Vagina (tissue), 2 donors: ENCODE results near the gene CDKN2A. TPM values are rescaled to one million over a fixed set of nuclear protein-coding genes. Genes with fewer than 3 reads are reported as not detected.

ENCODE experiments used
- DNase-seq, 2 donors: peaks; one replicate each; pipeline ENCODE4 v3.0.0-alpha.2; 2017; ENCODE audit errors: extremely low spot score in 2 of 2
- H3K27ac ChIP-seq: fragments of 200-600 bp; sonication (generic); one replicate; pipeline ENCODE4 v1.5.1; 2019
- H3K27me3 ChIP-seq: fragments of 200-600 bp; sonication (generic); one replicate; pipeline ENCODE4 v1.5.1; 2019
- H3K36me3 ChIP-seq, 2 donors: fragments of 200-600 bp; sonication (generic); one replicate each; pipeline ENCODE4 v1.5.1; 2017 to 2019
- H3K4me1 ChIP-seq: fragments of 200-600 bp; sonication (generic); one replicate; pipeline ENCODE4 v1.5.1; 2019
- H3K4me3 ChIP-seq, 2 donors: fragments of 200-600 bp; sonication (generic); 1 replicate in 1 of 2; 2 replicates in 1 of 2; pipeline ENCODE4 v1.5.1; 2016 to 2019
- H3K9me3 ChIP-seq: fragments of 200-600 bp; sonication (generic); one replicate; pipeline ENCODE4 v1.5.1; 2019
- POLR2A ChIP-seq, 2 donors: fragments of 450-650 bp; IDR thresholded peaks; one replicate each; pipeline ENCODE4 v1.6.1; 2017; ENCODE audit warnings: antibody characterized with exemption in 2 of 2, mild to moderate bottlenecking in 2 of 2, moderate library complexity in 2 of 2
- POLR2AphosphoS5 ChIP-seq, 2 donors: sonication (generic); formaldehyde crosslinking; IDR thresholded peaks; one replicate each; pipeline ENCODE4 v1.9.0; 2017; ENCODE audit warnings: antibody characterized with exemption in 2 of 2, mild to moderate bottlenecking in 2 of 2, low read depth in 1 of 2; ENCODE audit not compliant: insufficient read depth in 1 of 2
- intact Hi-C: fragments of 100-400 bp; cut with DNase I; formaldehyde crosslinking; loops from one replicate; pipeline ENCODE4 v1.15.1; 2023
- total RNA-seq: library from RNA; depleted of rRNA; stranded (reverse); fragments of >200 nt; gene quantifications from one replicate; pipeline ENCODE4 v1.2.3, GENCODE V29; 2016
- TF ChIP-seq, protein P1 (sequence below), 3 experiments: fragments of 450-650 bp in 2 of 3; fragments of 200-600 bp in 1 of 3; sonication (generic) in 1 of 3; IDR thresholded peaks; one replicate each; pipeline ENCODE4 v1.5.1; 2017 to 2019; ENCODE audit warnings: antibody characterized with exemption in 3 of 3, mild to moderate bottlenecking in 2 of 3, moderate library complexity in 2 of 3

Gene CDKN2A
- total RNA-seq, 1 donor from 2014 or later, result 25.8 TPM

DNA sequence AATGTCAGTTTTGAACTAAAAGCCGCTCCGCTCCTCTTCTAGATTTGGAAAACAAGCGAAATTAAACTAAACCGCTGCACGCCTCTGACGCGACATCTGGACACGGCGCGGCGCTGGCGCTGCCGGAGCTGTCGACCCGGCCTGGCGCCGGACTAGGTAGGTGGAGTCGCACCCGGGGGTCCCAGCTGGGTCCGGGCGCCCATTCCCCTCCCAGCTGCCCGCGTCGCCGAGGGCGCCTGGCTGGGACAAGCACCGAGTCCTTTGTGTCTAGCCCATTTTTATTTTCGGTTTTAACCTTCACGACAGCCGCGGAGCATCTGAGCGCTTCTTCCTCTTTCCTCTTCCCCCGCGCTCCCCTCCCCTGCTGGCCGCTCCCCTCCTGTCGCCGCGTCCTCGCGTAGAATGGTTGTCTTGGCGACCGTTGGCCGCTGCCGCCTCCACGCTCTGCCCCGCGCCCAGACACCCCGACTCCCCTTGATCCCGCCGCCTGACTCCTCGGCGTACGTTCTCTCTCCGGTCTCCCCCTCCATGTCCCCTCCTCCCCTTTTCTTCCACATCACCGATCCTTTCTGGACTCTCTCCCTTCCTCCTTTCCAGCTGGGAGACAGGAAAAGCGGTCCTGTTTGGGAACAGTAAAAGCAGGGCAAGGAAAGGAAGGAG lies 944 bp upstream of the CDKN2A start:
- Histone ChIP-seq H3K4me3 (peak overlapping the region; percentile 72 to 84), H3K27ac (peak overlapping the region; percentile 79), H3K36me3 (no peaks in the 10 kb centered on the region), H3K9me3 (no peaks in the 10 kb centered on the region), H3K4me1 (peaks cover 11% of the 10 kb centered on the region), H3K27me3 (no peaks in the 10 kb centered on the region)
- TF ChIP-seq, protein P1, sequence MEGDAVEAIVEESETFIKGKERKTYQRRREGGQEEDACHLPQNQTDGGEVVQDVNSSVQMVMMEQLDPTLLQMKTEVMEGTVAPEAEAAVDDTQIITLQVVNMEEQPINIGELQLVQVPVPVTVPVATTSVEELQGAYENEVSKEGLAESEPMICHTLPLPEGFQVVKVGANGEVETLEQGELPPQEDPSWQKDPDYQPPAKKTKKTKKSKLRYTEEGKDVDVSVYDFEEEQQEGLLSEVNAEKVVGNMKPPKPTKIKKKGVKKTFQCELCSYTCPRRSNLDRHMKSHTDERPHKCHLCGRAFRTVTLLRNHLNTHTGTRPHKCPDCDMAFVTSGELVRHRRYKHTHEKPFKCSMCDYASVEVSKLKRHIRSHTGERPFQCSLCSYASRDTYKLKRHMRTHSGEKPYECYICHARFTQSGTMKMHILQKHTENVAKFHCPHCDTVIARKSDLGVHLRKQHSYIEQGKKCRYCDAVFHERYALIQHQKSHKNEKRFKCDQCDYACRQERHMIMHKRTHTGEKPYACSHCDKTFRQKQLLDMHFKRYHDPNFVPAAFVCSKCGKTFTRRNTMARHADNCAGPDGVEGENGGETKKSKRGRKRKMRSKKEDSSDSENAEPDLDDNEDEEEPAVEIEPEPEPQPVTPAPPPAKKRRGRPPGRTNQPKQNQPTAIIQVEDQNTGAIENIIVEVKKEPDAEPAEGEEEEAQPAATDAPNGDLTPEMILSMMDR (IDR thresholded peaks at IDR 0.05), result no peak
- peak in 1 of 2 donors; percentile 66 for TF ChIP-seq POLR2AphosphoS5 (IDR thresholded peaks at IDR 0.05; ENCODE audit: insufficient read depth in 1 of 2, low read depth in 1 of 2)
- intact Hi-C loops, result no loop called here
- no peak for DNase-seq

DNA sequence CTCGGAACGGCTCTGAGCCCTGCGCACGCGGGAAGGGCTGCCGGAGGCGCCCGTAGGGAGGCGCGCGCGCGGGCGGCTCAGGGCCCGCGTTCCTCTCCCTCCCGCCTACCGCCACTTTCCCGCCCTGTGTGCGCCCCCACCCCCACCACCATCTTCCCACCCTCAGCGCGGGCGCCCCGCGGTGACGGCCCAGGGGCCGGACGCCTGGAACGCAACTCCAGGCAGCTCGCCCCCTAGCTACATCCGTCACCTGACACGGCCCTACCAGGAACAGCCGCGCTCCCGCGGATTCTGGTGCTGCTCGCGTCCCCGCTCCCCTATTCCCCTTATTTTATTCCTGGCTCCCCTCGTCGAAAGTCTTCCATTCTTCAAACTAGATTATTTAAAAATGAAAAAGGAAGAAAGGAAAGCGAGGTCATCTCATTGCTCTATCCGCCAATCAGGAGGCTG lies 389 bp upstream of the CDKN2A start, which contains the start of gene CDKN2B-AS1:
Gene CDKN2B-AS1 (plus strand): TSS at position 236 of the 450 bp plus-strand sequence.
- intact Hi-C loops, result no loop called here
- H3K27me3 ChIP-seq, result no peaks in the 10 kb centered on the region
- no peak for DNase-seq
- peaks cover 11% of the 10 kb centered on the region for H3K4me1 ChIP-seq
- peak within 1 kb of the TSS; percentile 79 for H3K27ac ChIP-seq
- H3K4me3 ChIP-seq, result peak within 1 kb of the TSS; percentile 72 to 84
- H3K9me3 ChIP-seq, result no peaks in the 10 kb centered on the region
- no peaks in the 10 kb centered on the region for H3K36me3 ChIP-seq
- TF ChIP-seq, protein P1 (IDR thresholded peaks at IDR 0.05), result no peak
- no peak for TF ChIP-seq POLR2AphosphoS5 (IDR thresholded peaks at IDR 0.05; ENCODE audit: insufficient read depth in 1 of 2, low read depth in 1 of 2)
- TF ChIP-seq POLR2A (IDR thresholded peaks at IDR 0.05), result no peak

DNA sequence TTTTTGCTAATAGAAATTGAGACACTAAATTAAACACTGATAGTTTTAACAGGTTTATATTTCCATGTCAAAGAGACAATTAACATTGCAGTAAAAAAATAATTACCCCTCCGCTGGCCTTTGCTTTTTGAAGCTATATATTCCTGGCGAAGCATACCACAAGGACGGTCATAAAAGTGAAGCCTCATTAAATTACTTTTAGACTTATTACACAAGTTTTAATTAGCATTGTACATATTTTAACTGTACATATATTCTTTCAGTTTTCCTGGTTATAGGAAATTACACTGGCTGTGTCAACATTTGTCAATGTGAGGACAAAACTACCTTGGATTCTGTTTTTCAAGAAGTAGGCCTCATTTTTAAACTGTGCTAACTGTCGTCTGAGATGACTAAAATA lies 1.2 kb downstream of the CDKN2A start:
- Histone ChIP-seq H3K4me3 (no peak overlapping the region), H3K27me3 (no peaks in the 10 kb centered on the region)
- intact Hi-C loops, result no loop called here

DNA sequence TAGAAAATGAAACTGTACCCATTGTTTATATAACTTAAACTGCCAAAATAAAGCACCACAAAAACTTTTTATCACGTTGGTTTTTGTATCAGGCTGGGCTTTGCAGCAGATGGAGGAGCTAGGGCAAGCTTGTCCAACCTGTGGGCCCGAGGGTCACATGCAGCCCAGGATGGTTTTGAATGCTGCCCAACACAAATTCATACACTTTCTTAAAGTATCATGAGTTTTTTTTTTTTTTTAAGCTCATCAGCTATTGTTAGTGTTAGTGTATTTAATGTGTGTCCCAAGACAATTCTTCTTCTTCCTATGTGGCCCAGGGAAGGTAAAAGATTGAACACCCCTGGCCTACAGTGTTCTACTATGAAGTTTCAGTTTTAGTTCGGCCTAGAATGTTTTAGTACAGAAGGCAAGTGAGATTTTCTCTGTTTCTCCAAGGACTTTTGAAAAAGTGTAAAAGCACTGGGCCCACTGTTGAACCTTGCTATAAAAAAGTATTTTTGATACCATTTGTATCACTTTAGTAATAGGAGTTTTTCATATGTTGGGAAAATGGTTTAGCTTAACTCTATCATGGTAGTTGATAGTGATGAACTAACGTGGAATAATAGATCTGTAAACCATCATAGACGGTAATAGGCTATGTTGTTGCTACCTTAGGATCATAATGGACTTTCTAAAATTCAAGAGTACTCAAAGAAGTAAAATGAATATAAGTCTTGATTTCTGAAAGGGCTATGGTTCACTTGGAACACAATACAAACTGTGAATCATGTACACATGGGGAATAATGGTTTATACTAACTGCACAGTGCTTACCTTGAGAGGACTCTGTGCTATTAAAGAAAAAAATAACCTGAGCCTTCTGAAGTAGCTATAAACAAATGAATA lies 2.9 kb downstream of the CDKN2A start:
- Histone ChIP-seq H3K4me3 (no peak overlapping the region), H3K36me3 (no peaks in the 10 kb centered on the region), H3K9me3 (no peaks in the 10 kb centered on the region), H3K27me3 (no peaks in the 10 kb centered on the region), H3K27ac (no peak overlapping the region), H3K4me1 (peaks cover 11% of the 10 kb centered on the region)
- TF ChIP-seq POLR2A (IDR thresholded peaks at IDR 0.05), result no peak
- no peak for TF ChIP-seq POLR2AphosphoS5 (IDR thresholded peaks at IDR 0.05; ENCODE audit: insufficient read depth in 1 of 2, low read depth in 1 of 2)
- TF ChIP-seq, protein P1 (IDR thresholded peaks at IDR 0.05), result no peak
- no peak for DNase-seq
- intact Hi-C loops, result no loop called here

More for the DNA sequence above, 1.2 kb downstream of the CDKN2A start:
- H3K4me1 ChIP-seq, result peaks cover 11% of the 10 kb centered on the region
- DNase-seq, result no peak
- H3K9me3 ChIP-seq, result no peaks in the 10 kb centered on the region
- TF ChIP-seq POLR2A (IDR thresholded peaks at IDR 0.05), result no peak
- TF ChIP-seq, protein P1 (IDR thresholded peaks at IDR 0.05), result no peak
- TF ChIP-seq POLR2AphosphoS5 (IDR thresholded peaks at IDR 0.05; ENCODE audit: insufficient read depth in 1 of 2, low read depth in 1 of 2), result no peak
- no peaks in the 10 kb centered on the region for H3K36me3 ChIP-seq
- no peak overlapping the region for H3K27ac ChIP-seq
